K562 (cell line): ENCODE data around the gene DAB2IP. TPM values are rescaled to one million over a fixed set of nuclear protein-coding genes. Genes with fewer than 3 reads are reported as not detected.

Source experiments
- ATAC-seq: fragments of 200-7000 bp; cut with Tn5 transposase; 3 replicates; pipeline ENCODE4 v1.9.1; 2020; ENCODE audit warnings: moderate library complexity
- BruUV-seq: library from RNA; stranded (reverse); fragments of 400-500 nt; replicated peaks from 2 replicates; lab custom pipeline; 2021; lab: Mats Ljungman, UMichigan
- CTCF ChIA-PET: fragments of 300-600 bp; formaldehyde crosslinking; extraction: SDS; loops from one replicate; lab custom pipeline; 2021; ENCODE audit warnings: low intra/inter-chr PET ratio; lab: Yijun Ruan, JAX
- POLR2A ChIA-PET: fragments of 300-600, 350-650 bp; sonication (Branson Sonifier 250); formaldehyde crosslinking; extraction: SDS; loops from one replicate; lab custom pipeline; 2021; ENCODE audit warnings: antibody characterized with exemption, inconsistent platforms; lab: Yijun Ruan, JAX
- DNase-seq, 4 experiments: peaks; one replicate each; pipeline versions ENCODE4 v3.0.0 to v3.0.0-alpha.2; 2011 to 2018; ENCODE audit warnings: low spot score in 3 of 4, mixed read lengths in 3 of 4; ENCODE audit errors: extremely low read depth in 1 of 4
- FAIRE-seq: peaks from 2 replicates; lab custom pipeline; 2011; peaks lifted over from hg19 to GRCh38; lab: Jason Lieb, UNC
- H2AFZ ChIP-seq: 2 replicates; pipeline ENCODE4 v1.6.0; 2011; ENCODE audit warnings: low read depth, low read length, control low read depth, inconsistent platforms
- H3K27ac ChIP-seq: fragments of 200-600 bp; 3 replicates; pipeline ENCODE4 v1.8.0; 2011; ENCODE audit warnings: low read depth, mild to moderate bottlenecking, control low read depth, inconsistent platforms, low read length, moderate library complexity, mixed read lengths; ENCODE audit errors: extremely low read depth
- H3K27me3 ChIP-seq, 2 experiments: fragments of 300-600 bp in 1 of 2; 2 replicates in 1 of 2; 3 replicates in 1 of 2; pipeline versions ENCODE4 v1.6.0 to v1.8.0; 2011; ENCODE audit warnings: inconsistent platforms in 2 of 2, low read length in 2 of 2, mild to moderate bottlenecking in 1 of 2, mixed read lengths in 1 of 2, moderate library complexity in 1 of 2; ENCODE audit not compliant: control insufficient read depth in 2 of 2, insufficient read depth in 2 of 2
- H3K36me3 ChIP-seq: fragments of 300-600 bp; 3 replicates; pipeline ENCODE4 v1.8.0; 2011; ENCODE audit warnings: mild to moderate bottlenecking, low read length, inconsistent platforms; ENCODE audit not compliant: control insufficient read depth, insufficient read depth
- H3K4me1 ChIP-seq, 2 experiments: fragments of 200-600 bp in 1 of 2; replicated peaks in 1 of 2; 2 replicates in 1 of 2; 3 replicates in 1 of 2; pipeline versions ENCODE4 v1.5.1 to v1.8.0; 2011; ENCODE audit warnings: inconsistent platforms in 2 of 2, low read length in 2 of 2, mild to moderate bottlenecking in 1 of 2, mixed read lengths in 1 of 2, moderate library complexity in 1 of 2; ENCODE audit not compliant: control insufficient read depth in 2 of 2, insufficient read depth in 2 of 2
- H3K4me2 ChIP-seq: 2 replicates; pipeline ENCODE4 v1.6.1; 2011; ENCODE audit warnings: low read length, control low read depth, inconsistent platforms, mixed read lengths; ENCODE audit not compliant: insufficient read depth
- H3K4me3 ChIP-seq: fragments of 200-600 bp; sonication (generic), shearing (Covaris generic); 2 replicates; pipeline ENCODE4 v1.5.1; 2016; ENCODE audit warnings: control low read depth, inconsistent platforms
- H3K79me2 ChIP-seq: fragments of 200-600 bp; 3 replicates; pipeline ENCODE4 v1.8.0; 2011; ENCODE audit warnings: low read length, inconsistent platforms; ENCODE audit not compliant: control insufficient read depth, insufficient read depth
- H3K9ac ChIP-seq, 2 experiments: 2 replicates each; pipeline versions ENCODE4 v1.6.0 to v1.6.1; 2011; ENCODE audit warnings: low read depth in 2 of 2, low read length in 2 of 2, control low read depth in 1 of 2, inconsistent platforms in 1 of 2, mild to moderate bottlenecking in 1 of 2, mixed read lengths in 1 of 2; ENCODE audit not compliant: insufficient read depth in 1 of 2
- H3K9me1 ChIP-seq: one replicate; pipeline ENCODE4 v1.6.0; 2011; ENCODE audit warnings: inconsistent platforms, mild to moderate bottlenecking, low read length, moderate library complexity; ENCODE audit not compliant: control insufficient read depth, insufficient read depth
- H3K9me3 ChIP-seq: replicated peaks from 2 replicates; pipeline ENCODE4 v1.5.1; 2011; ENCODE audit warnings: low read depth, low read length, inconsistent platforms; ENCODE audit not compliant: control insufficient read depth, insufficient read depth
- H4K20me1 ChIP-seq: replicated peaks from 2 replicates; pipeline ENCODE4 v1.6.1; 2011; ENCODE audit warnings: low read length, inconsistent platforms, mixed read lengths; ENCODE audit not compliant: control insufficient read depth, insufficient read depth
- CSDE1 ChIP-seq, 2 experiments: fragments of 450-650 bp; IDR thresholded peaks; 2 replicates each; pipeline ENCODE4 v1.6.1; 2016; ENCODE audit warnings: mild to moderate bottlenecking in 1 of 2
- HNRNPUL1 ChIP-seq: fragments of 200-400 bp; formaldehyde crosslinking; IDR thresholded peaks from 2 replicates; pipeline ENCODE4 v1.6.1; 2017; ENCODE audit warnings: low read length
- REST ChIP-seq, 2 experiments: fragments of 450-650 bp; formaldehyde crosslinking in 1 of 2; IDR thresholded peaks; 2 replicates each; pipeline versions ENCODE4 v1.4.0 to v1.6.1; 2014 to 2020; ENCODE audit warnings: mild to moderate bottlenecking in 2 of 2, borderline replicate concordance in 1 of 2, low read depth in 1 of 2
- RFX1 ChIP-seq: fragments of 450-650 bp; IDR thresholded peaks from 2 replicates; pipeline ENCODE4 v1.6.1; 2016; ENCODE audit warnings: mild to moderate bottlenecking, moderate library complexity
- WGBS: fragments of 100-300 bp; shearing (Covaris generic); methylation state at CpG from one replicate; pipeline ENCODE4 v1.1.6; 2016; ENCODE audit warnings: low coverage, mixed read lengths; ENCODE audit not compliant: insufficient coverage; ENCODE audit errors: missing lambda C conversion rate; 5-methylcytosine and 5-hydroxymethylcytosine counted together
- in situ Hi-C: fragments of 300-500 bp; cut with MboI; formaldehyde crosslinking; loops from 4 replicates; pipeline ENCODE4 v1.15.0; 2018; ENCODE audit warnings: inconsistent platforms, mixed read lengths
- intact Hi-C: fragments of 100-400 bp; cut with micrococcal nuclease; formaldehyde crosslinking; loops from 2 replicates; pipeline ENCODE4 v1.14.2; 2022
- polyA plus RNA-seq, 8 experiments: library from polyadenylated mRNA; depleted of rRNA in 4 of 8; stranded (reverse) in 5 of 8; unstranded in 3 of 8; fragments of >200 nt; fragmentation: Nextera tagmentation in 2 of 8; fragmentation: Illumina TruSeq in 1 of 8; extraction: Ambion mirVana in 2 of 8; extraction: Trizol in 1 of 8; gene quantifications; 2 replicates each; pipeline versions ENCODE4 v1.2.1 to v1.2.3, GENCODE V29; 2011 to 2014; ENCODE audit warnings: inconsistent platforms in 1 of 8, missing spikeins in 1 of 8
- total RNA-seq, 7 experiments: library from RNA; depleted of rRNA in 6 of 7; stranded (reverse); fragments of >200 nt in 6 of 7; fragmentation: Illumina TruSeq in 2 of 7; extraction: Trizol in 2 of 7; gene quantifications; 2 replicates each; pipeline versions ENCODE4 v1.2.1 to v1.2.3, GENCODE V29; 2011 to 2021; ENCODE audit warnings: low replicate concordance in 1 of 7

The DAB2IP gene
- total and polyA plus RNA-seq, 9 of the 15 experiments (the other 6 are each of a cell fraction or from before 2014, with no cell fraction given): 0.04 to 0.31 (median 0.08) TPM; not detected in 5

- intact Hi-C loops: no loop called here
- ATAC-seq: no peak
These were observed 20.8 kb downstream of the DAB2IP start for GRCh38 chr9:121672213-121672612.

More at GRCh38 chr9:121672213-121672612, 20.8 kb downstream of the DAB2IP start:
- Histone ChIP-seq H3K4me2 (no peak overlapping the region), H3K9me1 (no peaks in the 10 kb centered on the region), H3K27ac (no peak overlapping the region), H4K20me1 (0 out of 2 replicates have a peak, but pooled peaks cover 5% of the 10 kb centered on the region), H3K4me3 (no peak overlapping the region), H3K4me1 (no peaks in the 10 kb centered on the region), H3K79me2 (no peaks in the 10 kb centered on the region), H3K27me3 (peaks cover 2 to 42% of the 10 kb centered on the region in 2 experiments; a peak in 4 of 5 replicates), H3K9ac (no peak overlapping the region), H3K9me3 (no peaks in the 10 kb centered on the region), H2AFZ (no peak overlapping the region), H3K36me3 (no peaks in the 10 kb centered on the region)
- ChIA-PET POLR2A (no interaction called here), CTCF (no interaction called here)
- in situ Hi-C loops: no loop called here
- WGBS: 1% methylated on average over 7 of the region's 7 CpGs
- DNase-seq: peak in 2 of 4 experiments; percentile 30 to 36
- TF ChIP-seq HNRNPUL1 (no peak), CSDE1 (IDR thresholded peaks at IDR 0.05) (0 out of 4 replicates have a peak, but pooled peaks of 1 of the 2 experiments have one; percentile 42), RFX1 (peak; percentile 93), REST (IDR thresholded peaks at IDR 0.05; ENCODE audit: borderline replicate concordance) (no peak), REST (CRISPR knock-in tag; IDR thresholded peaks at IDR 0.05; ENCODE audit: low read depth) (no peak)
- BruUV-seq: no TSS peak
- FAIRE-seq: no peak
